Coronary artery (tissue), 2 donors: ENCODE data around the gene RAB27B.
"Not testable (repeated sequence)": the region's sequence is repeated elsewhere in the genome, so short reads cannot be mapped to it uniquely, and the experiment has no call there.

Experiments used
- DNase-seq: peaks from one replicate; pipeline ENCODE4 v3.0.0-alpha.2; 2017; ENCODE audit warnings: low spot score
- H3K27ac ChIP-seq, 2 donors: fragments of 200-600 bp; sonication (generic); one replicate each; pipeline ENCODE4 v1.5.1; 2016 to 2019
- H3K4me3 ChIP-seq: fragments of 200-600 bp; sonication (generic); 2 replicates; pipeline ENCODE4 v1.5.1; 2016; ENCODE audit warnings: mild to moderate bottlenecking, moderate library complexity
- TF ChIP-seq, protein P1 (sequence below): fragments of 200-600 bp; sonication (generic); IDR thresholded peaks from one replicate; pipeline ENCODE4 v1.5.1; 2019; ENCODE audit warnings: antibody characterized with exemption

RAB27B gene

DNA sequence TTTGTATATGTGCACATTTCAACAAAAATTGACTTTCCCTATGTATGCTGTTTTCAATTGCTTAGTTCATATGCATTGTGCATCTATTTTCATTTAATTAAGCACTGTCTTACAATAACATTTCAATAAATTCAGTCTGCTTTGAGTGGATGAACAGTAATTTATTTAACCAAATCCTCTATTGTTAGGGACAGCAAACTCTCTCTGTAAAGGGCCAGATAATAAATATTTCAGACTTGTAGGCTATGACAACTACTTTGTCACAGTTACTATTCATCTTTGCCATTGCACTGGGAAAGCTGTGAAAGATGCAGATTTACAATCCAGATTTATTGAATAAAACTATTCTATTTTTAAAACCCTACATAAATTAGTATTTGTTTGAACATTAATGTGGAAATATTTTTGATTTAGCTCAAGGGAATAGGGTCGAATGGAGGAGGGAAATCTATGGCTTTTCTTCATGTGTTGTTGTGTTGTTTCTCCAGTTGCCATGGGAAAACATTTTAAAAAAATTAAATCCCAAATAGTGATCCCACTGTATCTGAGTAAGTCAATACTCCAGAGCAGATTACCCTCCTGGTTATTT, 14.2 kb upstream of the RAB27B start:
- TF ChIP-seq, protein P1, sequence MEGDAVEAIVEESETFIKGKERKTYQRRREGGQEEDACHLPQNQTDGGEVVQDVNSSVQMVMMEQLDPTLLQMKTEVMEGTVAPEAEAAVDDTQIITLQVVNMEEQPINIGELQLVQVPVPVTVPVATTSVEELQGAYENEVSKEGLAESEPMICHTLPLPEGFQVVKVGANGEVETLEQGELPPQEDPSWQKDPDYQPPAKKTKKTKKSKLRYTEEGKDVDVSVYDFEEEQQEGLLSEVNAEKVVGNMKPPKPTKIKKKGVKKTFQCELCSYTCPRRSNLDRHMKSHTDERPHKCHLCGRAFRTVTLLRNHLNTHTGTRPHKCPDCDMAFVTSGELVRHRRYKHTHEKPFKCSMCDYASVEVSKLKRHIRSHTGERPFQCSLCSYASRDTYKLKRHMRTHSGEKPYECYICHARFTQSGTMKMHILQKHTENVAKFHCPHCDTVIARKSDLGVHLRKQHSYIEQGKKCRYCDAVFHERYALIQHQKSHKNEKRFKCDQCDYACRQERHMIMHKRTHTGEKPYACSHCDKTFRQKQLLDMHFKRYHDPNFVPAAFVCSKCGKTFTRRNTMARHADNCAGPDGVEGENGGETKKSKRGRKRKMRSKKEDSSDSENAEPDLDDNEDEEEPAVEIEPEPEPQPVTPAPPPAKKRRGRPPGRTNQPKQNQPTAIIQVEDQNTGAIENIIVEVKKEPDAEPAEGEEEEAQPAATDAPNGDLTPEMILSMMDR, result no peak
- H3K27ac ChIP-seq, result no peak overlapping the region
- H3K4me3 ChIP-seq, result no peak overlapping the region
- no peak for DNase-seq

DNA sequence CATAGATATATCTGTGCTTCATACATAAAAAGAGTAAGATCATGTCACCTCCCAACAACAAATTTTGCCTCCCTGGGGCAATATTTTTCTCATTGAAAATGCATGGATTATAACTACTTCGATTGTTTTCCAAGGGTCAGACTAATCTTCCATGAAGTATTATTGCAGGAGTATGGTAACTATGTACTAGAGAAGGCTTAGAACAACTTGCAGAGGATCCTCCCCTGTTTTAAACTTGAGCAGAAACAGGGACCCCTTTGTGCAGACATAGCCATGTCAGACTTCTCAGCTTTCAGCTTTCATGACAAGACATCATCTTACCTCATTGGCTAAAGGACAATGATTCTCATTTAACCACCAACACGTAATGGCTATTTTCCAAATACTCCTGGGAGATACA, 13.2 kb upstream of the RAB27B start:
- no peak overlapping the region for H3K4me3 ChIP-seq

DNA sequence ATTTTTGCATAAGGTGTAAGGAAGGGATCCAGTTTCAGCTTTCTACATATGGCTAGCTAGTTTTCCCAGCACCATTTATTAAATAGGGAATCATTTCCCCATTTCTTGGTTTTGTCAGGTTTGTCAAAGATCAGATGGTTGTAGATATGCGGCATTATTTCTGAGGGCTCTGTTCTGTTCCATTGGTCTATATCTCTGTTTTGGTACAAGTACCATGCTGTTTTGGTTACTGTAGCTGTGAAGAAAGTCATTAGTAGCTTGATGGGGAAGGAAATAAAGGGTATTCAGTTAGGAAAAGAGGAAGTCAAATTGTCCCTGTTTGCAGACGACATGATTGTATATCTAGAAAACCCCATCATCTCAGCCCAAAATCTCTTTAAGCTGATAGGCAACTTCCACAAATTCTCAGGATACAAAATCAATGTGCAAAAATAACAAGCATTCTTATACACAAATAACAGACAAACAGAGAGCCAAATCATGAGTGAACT, 7.4 kb upstream of the RAB27B start:
- H3K4me3 ChIP-seq, H3K27ac ChIP-seq, DNase-seq: not testable (repeated sequence)

More for the DNA sequence above, 13.2 kb upstream of the RAB27B start:
- no peak overlapping the region for H3K27ac ChIP-seq
- no peak for DNase-seq
- TF ChIP-seq, protein P1, result no peak

DNA sequence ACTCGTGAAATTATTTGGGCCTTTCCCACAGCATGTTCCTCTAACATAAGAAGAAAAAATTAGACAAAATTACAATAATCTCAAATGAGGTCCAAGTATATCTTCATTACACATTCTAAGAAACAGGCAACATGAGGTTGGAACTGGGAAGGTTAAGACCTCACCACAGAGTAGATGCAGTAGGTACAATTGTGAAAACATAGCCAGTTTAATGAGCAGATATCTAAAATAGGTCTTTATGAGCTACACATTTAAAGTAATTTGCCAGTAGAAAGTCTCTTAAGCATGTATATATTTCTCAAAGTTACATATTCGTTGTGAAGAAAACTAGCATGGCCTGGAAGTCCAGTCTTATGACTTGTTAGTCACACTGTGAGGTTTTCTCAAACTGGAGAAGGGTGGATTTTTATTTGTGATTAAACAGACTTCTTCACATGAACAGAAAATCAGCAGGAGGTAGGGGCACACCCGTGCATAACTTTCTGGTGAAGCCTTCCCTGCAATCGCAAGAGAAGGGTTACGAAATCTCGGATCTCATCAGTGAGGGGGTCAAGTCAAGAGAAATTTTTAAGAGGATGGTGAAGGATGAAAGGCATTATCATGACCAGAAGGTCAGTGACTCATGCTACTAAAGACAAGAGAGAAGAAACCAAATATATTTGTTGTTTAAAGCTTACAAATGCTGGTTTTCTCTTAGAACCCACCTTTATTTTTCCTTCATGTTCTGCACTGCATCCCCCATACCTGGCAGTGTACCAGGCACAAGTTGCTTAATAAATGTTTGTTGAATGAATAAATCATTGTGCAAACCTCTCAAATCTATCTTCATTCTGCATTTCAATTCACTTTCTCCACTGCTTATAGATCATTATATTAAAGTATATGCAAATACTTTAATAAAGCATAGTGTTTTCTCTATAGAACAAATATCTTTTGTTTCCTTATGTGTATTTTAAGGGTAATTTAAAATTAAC, 5.1 kb upstream of the RAB27B start:
- TF ChIP-seq, protein P1, result no peak
- Histone ChIP-seq H3K27ac (no peak overlapping the region), H3K4me3 (no peak overlapping the region)
- no peak for DNase-seq

DNA sequence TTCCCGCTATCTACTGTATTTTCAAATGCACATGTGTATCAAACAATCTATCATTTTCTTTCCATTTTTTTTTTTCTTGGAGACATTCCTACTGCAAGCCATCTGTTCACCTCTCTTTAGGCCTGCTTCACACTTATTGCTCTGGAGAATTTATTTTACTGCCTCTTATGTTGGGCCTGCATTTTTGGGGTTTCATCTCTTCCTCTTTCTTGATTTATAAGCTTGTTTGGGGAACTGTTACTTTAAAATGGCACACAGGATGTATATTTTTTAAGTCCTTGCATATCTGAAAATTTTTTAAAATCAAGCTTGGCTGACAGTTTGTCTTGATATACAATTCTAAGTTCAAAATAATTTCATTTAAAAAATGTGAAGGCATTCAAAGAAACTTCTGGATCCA, 3.5 kb upstream of the RAB27B start:
- H3K27ac ChIP-seq, result no peak overlapping the region
- DNase-seq, result no peak

DNA sequence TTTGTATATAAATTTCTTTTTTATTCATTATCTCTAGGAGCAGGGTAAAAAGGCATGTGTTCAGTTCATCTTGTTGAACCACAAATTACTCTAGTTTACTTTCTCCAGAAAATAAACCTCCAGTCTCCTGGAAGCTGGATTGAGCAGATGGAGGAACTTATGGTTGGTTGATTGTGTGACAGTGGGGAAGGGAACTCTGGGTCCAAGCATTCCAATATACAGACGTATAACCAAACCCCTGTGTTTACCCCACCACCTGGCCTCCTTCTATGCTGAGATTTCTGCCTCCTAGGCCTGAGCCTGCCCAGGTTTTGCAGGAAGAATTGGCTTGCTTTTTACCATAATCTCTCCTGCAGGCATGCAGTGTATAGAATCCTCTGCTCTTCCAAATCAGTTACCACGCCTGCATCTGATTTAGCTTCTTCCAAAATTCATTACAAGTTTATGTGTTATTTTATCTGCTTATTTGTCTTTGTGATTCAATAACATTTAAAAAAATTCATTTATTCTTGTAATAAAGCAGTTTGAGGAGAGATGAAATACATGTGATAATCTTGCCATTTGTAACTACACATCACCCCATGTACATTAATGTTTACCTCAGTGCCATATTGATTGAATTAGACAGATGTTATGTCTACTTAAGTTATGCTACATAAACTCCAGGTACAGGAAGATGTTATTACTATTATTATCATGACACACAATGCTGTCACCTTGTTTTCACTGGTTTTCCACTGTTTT, 2.5 kb upstream of the RAB27B start:
- Histone ChIP-seq H3K4me3 (no peak overlapping the region), H3K27ac (no peak overlapping the region)
- TF ChIP-seq, protein P1, result no peak
- no peak for DNase-seq

More for the DNA sequence above, 3.5 kb upstream of the RAB27B start:
- H3K4me3 ChIP-seq, result no peak overlapping the region
- TF ChIP-seq, protein P1, result no peak

DNA sequence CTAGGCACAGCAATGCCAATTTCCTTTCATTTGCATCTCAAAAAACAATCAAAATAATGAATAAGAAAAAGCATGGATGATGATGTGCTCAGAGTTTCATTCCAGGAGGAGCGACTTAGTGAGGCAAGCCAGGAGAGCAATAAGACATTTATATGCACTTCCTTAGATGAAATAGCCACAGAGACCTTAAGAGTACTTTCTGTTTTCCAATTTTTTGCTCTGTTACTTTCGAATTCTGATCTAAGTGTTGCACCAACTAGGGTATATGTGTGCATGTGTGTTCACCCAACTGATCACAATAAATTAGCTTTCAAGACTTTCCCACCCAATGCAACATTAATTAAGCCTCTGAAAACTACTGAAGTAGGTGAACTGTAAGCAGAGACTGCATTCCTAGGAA, 709 bp downstream of the RAB27B start:
- no peak for DNase-seq
- TF ChIP-seq, protein P1, result no peak
- Histone ChIP-seq H3K4me3 (peak overlapping the region; percentile 77), H3K27ac (no peak overlapping the region)
